ENCODE results near the gene KCNS3. TPM values are rescaled to one million over a fixed set of nuclear protein-coding genes. Genes with fewer than 3 reads are reported as not detected.

KCNS3 gene
- total RNA-seq, 1 donor from 2014 or later: 8.2 TPM

DNA sequence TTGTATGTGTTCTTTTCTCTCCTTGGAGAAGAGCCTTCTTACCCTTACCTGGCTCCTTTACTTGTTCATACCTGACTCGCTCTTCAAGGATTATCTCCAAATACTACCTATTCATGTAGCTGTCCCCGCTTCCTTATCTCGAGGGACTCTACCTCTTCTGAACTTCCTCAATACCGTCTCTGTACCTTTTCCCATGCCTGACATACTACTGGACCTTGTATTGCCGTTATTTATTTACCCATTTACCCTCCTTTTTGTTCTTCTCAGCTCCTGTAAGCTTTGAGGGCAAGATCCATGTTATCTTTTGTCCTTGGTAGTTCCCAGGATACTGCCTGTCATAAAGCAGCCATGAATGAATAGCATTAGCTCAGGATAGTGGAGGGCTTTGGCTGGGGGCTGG, 32.5 kb downstream of the KCNS3 start:
- Mint-ChIP-seq H3K27me3 (no peaks in the 10 kb centered on the region), H3K27ac (no peak overlapping the region), H3K36me3 (ENCODE audit: insufficient read depth) (peaks cover 2% of the 10 kb centered on the region), H3K9me3 (ENCODE audit: low read depth) (peaks cover 17% of the 10 kb centered on the region), H3K4me3 (ENCODE audit: low read depth) (no peak overlapping the region), H3K4me1 (ENCODE audit: low read depth) (no peaks in the 10 kb centered on the region)
- no peak for DNase-seq (ENCODE audit: low spot score, unreplicated experiment)
- TF ChIP-seq, protein P1, sequence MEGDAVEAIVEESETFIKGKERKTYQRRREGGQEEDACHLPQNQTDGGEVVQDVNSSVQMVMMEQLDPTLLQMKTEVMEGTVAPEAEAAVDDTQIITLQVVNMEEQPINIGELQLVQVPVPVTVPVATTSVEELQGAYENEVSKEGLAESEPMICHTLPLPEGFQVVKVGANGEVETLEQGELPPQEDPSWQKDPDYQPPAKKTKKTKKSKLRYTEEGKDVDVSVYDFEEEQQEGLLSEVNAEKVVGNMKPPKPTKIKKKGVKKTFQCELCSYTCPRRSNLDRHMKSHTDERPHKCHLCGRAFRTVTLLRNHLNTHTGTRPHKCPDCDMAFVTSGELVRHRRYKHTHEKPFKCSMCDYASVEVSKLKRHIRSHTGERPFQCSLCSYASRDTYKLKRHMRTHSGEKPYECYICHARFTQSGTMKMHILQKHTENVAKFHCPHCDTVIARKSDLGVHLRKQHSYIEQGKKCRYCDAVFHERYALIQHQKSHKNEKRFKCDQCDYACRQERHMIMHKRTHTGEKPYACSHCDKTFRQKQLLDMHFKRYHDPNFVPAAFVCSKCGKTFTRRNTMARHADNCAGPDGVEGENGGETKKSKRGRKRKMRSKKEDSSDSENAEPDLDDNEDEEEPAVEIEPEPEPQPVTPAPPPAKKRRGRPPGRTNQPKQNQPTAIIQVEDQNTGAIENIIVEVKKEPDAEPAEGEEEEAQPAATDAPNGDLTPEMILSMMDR (IDR thresholded peaks at IDR 0.05; ENCODE audit: unreplicated experiment): no peak

DNA sequence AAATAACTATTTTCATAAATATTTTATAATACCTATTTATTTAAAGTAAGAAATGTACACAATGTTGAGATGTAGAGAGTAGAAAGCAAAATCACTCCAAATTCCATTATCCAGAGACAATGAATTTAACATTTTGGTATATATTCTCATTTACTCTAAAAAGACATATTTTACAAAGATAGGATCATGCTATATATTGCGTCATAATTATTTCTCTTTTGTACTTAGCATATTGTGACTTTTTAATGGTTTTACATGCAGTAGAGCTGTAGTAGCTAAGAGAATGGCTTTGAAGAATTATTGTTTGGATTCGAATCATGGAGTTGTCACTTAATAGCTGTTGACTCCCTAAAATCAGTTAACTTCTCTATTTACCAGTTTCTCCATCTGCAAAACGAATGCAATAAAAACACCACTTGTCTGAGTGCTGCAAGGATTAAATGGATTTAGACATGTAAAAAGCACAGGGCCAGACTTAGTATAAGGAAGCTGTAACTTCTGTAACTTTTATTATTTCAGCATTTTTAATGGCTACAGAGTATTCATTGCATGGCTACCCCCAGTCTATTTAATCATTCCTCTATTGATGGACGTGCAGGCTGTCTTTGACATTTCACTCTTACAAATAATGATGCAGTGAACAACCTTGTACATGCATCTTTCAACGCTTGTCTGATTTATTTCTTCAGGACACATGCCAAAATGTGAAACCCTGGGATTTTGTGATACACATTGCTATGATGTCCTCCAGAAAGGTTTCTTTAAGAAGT, 33.2 kb downstream of the KCNS3 start:
- H3K4me1 Mint-ChIP-seq (ENCODE audit: low read depth): peaks cover 2% of the 10 kb centered on the region
- no peak overlapping the region for H3K27ac Mint-ChIP-seq
- DNase-seq (ENCODE audit: low spot score, unreplicated experiment): no peak
- H3K9me3 Mint-ChIP-seq (ENCODE audit: low read depth): peaks cover 13% of the 10 kb centered on the region
- H3K36me3 Mint-ChIP-seq (ENCODE audit: insufficient read depth): peaks cover 1% of the 10 kb centered on the region
- TF ChIP-seq, protein P1 (IDR thresholded peaks at IDR 0.05; ENCODE audit: unreplicated experiment): no peak
- H3K27me3 Mint-ChIP-seq: no peaks in the 10 kb centered on the region
- H3K4me3 Mint-ChIP-seq (ENCODE audit: low read depth): no peak overlapping the region

DNA sequence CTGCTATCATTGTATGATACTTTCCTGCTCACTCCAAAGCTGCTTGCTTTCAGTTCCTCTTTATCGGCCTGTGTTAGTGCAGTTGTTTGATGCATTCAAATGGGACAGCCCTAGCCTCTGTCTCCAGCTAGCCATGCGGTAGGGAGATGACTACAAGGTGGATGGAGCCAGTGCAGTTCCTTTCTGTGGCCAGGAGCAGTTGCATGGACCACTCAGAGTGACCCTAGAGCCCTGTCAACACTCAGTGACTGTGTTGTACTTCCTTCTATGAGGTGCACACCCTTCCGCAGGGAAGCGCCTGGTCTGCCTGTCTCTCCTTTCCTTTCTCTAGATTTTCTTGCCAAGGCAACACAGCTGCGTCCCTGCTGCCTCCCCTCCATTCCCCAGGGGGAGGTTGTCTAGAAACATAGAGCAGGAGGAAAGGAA, 33.8 kb downstream of the KCNS3 start:
- Mint-ChIP-seq H3K36me3 (ENCODE audit: insufficient read depth) (no peaks in the 10 kb centered on the region), H3K4me1 (ENCODE audit: low read depth) (peaks cover 2% of the 10 kb centered on the region), H3K27me3 (no peaks in the 10 kb centered on the region), H3K9me3 (ENCODE audit: low read depth) (peaks cover 11% of the 10 kb centered on the region), H3K27ac (no peak overlapping the region), H3K4me3 (ENCODE audit: low read depth) (no peak overlapping the region)
- TF ChIP-seq, protein P1 (IDR thresholded peaks at IDR 0.05; ENCODE audit: unreplicated experiment): no peak
- no peak for DNase-seq (ENCODE audit: low spot score, unreplicated experiment)

DNA sequence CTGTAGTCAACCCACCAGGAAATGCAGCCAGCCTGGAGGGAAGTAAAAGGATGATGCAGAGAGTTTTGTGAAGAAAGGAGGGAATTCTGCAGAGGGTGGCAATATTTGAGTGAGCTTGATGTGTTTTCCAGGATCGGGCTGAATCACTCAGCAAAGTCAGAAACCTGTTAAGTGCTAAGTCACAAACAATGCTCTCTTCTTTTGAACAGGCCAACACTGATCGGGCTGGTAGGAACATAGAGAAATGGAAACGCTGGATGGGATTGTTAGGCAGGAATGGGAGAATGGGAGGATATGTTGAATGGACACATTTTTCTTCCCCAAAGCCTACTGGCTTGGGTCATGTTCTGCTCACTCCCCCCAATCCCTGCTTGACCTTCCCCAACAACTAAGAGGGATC, 36.6 kb downstream of the KCNS3 start:
- TF ChIP-seq, protein P1 (IDR thresholded peaks at IDR 0.05; ENCODE audit: unreplicated experiment): no peak
- H3K9me3 Mint-ChIP-seq (ENCODE audit: low read depth): no peaks in the 10 kb centered on the region
- H3K4me3 Mint-ChIP-seq (ENCODE audit: low read depth): no peak overlapping the region
- H3K4me1 Mint-ChIP-seq (ENCODE audit: low read depth): peaks cover 3% of the 10 kb centered on the region
- no peaks in the 10 kb centered on the region for H3K27me3 Mint-ChIP-seq
- H3K27ac Mint-ChIP-seq: no peak overlapping the region
- no peak for DNase-seq (ENCODE audit: low spot score, unreplicated experiment)
- no peaks in the 10 kb centered on the region for H3K36me3 Mint-ChIP-seq (ENCODE audit: insufficient read depth)

DNA sequence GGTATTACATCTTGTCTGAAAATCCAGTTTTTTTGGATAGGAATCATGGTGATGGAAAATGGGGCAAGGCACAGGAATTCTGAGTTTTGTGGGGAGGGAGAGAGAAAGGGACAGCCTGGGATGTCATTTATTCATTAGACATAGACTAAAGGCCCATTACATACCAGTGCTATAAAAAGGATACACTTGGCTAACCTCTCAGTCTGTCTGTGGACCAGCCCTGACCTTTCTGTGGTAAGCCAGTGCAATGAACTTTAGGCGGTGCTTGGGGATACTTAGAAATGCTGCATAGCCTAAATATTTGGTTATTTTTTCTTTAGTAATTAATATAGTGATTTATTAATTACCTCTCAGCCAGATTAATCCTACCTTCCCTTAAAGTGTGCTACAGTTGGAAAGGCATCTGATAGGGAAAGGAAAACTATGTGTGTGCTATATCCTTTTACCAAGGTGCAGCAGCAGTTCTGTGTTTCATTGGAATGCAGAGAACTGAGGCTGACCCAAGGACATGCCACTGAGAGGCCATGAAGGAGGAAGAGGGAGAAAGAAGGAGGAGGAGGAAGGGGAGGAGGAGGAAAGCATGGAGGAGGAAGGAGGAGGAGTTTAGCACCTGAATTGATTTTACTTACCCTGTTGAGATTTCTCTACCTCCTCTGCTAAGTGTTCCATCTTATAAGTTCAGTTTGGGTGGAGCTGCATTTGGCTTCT, 37.5 kb downstream of the KCNS3 start:
- H3K4me1 Mint-ChIP-seq (ENCODE audit: low read depth): peaks cover 3% of the 10 kb centered on the region
- no peaks in the 10 kb centered on the region for H3K27me3 Mint-ChIP-seq
- TF ChIP-seq, protein P1 (IDR thresholded peaks at IDR 0.05; ENCODE audit: unreplicated experiment): no peak
- H3K36me3 Mint-ChIP-seq (ENCODE audit: insufficient read depth): no peaks in the 10 kb centered on the region
- no peaks in the 10 kb centered on the region for H3K9me3 Mint-ChIP-seq (ENCODE audit: low read depth)
- no peak overlapping the region for H3K27ac Mint-ChIP-seq
- DNase-seq (ENCODE audit: low spot score, unreplicated experiment): no peak
- H3K4me3 Mint-ChIP-seq (ENCODE audit: low read depth): no peak overlapping the region

Measured in progenitor cell of endocrine pancreas (in vitro differentiated cells).